ENCODE measurements around the gene ABO.
"Not testable (repeated sequence)": the region's sequence is repeated elsewhere in the genome, so short reads cannot be mapped to it uniquely, and the experiment has no call there.

DNA sequence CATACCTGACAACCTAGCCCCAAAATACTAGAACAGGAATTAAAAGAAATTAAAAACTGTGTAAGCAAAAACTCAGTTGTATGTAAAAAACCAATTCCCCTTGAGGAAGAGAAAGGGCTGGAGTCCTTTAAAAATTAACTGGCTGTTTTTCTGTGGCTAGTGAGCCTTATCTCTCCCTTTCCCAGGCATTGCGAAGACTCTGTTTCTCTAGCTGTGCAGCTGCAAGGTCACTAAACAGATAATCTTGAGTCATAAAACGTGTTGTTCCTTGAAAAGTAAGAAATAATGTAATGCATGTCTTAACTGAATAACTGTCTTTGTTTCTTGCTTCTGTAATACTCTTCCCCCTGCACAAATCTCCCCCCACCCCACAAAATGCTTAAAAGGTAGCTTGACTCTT, 5.9 kb downstream of the ABO start:
- TF ChIP-seq SP1 (IDR thresholded peaks at IDR 0.05); GABPA (IDR thresholded peaks at IDR 0.05 in 1 of 2, conservative IDR thresholded peaks at IDR 0.05 in 1 of 2); TAF1 (conservative IDR thresholded peaks at IDR 0.05); NR2F2 (IDR thresholded peaks at IDR 0.05); RAD21 (IDR thresholded peaks at IDR 0.05); JUND (IDR thresholded peaks at IDR 0.05); YY1 (IDR thresholded peaks at IDR 0.05); EGR1 (IDR thresholded peaks at IDR 0.05; ENCODE audit: low read depth in 2 of 2): not testable (repeated sequence)
- TF ChIP-seq, protein P1, sequence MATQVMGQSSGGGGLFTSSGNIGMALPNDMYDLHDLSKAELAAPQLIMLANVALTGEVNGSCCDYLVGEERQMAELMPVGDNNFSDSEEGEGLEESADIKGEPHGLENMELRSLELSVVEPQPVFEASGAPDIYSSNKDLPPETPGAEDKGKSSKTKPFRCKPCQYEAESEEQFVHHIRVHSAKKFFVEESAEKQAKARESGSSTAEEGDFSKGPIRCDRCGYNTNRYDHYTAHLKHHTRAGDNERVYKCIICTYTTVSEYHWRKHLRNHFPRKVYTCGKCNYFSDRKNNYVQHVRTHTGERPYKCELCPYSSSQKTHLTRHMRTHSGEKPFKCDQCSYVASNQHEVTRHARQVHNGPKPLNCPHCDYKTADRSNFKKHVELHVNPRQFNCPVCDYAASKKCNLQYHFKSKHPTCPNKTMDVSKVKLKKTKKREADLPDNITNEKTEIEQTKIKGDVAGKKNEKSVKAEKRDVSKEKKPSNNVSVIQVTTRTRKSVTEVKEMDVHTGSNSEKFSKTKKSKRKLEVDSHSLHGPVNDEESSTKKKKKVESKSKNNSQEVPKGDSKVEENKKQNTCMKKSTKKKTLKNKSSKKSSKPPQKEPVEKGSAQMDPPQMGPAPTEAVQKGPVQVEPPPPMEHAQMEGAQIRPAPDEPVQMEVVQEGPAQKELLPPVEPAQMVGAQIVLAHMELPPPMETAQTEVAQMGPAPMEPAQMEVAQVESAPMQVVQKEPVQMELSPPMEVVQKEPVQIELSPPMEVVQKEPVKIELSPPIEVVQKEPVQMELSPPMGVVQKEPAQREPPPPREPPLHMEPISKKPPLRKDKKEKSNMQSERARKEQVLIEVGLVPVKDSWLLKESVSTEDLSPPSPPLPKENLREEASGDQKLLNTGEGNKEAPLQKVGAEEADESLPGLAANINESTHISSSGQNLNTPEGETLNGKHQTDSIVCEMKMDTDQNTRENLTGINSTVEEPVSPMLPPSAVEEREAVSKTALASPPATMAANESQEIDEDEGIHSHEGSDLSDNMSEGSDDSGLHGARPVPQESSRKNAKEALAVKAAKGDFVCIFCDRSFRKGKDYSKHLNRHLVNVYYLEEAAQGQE (IDR thresholded peaks at IDR 0.05): not testable (repeated sequence)
- TF ChIP-seq, protein P2, sequence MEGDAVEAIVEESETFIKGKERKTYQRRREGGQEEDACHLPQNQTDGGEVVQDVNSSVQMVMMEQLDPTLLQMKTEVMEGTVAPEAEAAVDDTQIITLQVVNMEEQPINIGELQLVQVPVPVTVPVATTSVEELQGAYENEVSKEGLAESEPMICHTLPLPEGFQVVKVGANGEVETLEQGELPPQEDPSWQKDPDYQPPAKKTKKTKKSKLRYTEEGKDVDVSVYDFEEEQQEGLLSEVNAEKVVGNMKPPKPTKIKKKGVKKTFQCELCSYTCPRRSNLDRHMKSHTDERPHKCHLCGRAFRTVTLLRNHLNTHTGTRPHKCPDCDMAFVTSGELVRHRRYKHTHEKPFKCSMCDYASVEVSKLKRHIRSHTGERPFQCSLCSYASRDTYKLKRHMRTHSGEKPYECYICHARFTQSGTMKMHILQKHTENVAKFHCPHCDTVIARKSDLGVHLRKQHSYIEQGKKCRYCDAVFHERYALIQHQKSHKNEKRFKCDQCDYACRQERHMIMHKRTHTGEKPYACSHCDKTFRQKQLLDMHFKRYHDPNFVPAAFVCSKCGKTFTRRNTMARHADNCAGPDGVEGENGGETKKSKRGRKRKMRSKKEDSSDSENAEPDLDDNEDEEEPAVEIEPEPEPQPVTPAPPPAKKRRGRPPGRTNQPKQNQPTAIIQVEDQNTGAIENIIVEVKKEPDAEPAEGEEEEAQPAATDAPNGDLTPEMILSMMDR (IDR thresholded peaks at IDR 0.05; ENCODE audit: low read depth, low read length, missing input control): not testable (repeated sequence)
- TF ChIP-seq, protein P3, sequence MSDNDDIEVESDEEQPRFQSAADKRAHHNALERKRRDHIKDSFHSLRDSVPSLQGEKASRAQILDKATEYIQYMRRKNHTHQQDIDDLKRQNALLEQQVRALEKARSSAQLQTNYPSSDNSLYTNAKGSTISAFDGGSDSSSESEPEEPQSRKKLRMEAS (IDR thresholded peaks at IDR 0.05): not testable (repeated sequence)
- TF ChIP-seq, protein P4, sequence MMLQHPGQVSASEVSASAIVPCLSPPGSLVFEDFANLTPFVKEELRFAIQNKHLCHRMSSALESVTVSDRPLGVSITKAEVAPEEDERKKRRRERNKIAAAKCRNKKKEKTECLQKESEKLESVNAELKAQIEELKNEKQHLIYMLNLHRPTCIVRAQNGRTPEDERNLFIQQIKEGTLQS (IDR thresholded peaks at IDR 0.05): not testable (repeated sequence)
- TF ChIP-seq, protein P5, sequence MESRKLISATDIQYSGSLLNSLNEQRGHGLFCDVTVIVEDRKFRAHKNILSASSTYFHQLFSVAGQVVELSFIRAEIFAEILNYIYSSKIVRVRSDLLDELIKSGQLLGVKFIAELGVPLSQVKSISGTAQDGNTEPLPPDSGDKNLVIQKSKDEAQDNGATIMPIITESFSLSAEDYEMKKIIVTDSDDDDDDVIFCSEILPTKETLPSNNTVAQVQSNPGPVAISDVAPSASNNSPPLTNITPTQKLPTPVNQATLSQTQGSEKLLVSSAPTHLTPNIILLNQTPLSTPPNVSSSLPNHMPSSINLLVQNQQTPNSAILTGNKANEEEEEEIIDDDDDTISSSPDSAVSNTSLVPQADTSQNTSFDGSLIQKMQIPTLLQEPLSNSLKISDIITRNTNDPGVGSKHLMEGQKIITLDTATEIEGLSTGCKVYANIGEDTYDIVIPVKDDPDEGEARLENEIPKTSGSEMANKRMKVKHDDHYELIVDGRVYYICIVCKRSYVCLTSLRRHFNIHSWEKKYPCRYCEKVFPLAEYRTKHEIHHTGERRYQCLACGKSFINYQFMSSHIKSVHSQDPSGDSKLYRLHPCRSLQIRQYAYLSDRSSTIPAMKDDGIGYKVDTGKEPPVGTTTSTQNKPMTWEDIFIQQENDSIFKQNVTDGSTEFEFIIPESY (IDR thresholded peaks at IDR 0.05): not testable (repeated sequence)
